Astrocyte (in vitro differentiated cells and primary cell): ENCODE data around the gene RAD51B. TPM values are rescaled to one million over a fixed set of nuclear protein-coding genes. Genes with fewer than 3 reads are reported as not detected.

Source experiments
- DNase-seq: peaks from one replicate; pipeline ENCODE4 v3.0.0-alpha.2; 2010; ENCODE audit warnings: low read depth
- FAIRE-seq: peaks from 2 replicates; lab custom pipeline; 2011; peaks lifted over from hg19 to GRCh38; lab: Jason Lieb, UNC
- H2AFZ ChIP-seq: 2 replicates; pipeline ENCODE4 v1.6.0; 2012; ENCODE audit warnings: low read depth, low read length, inconsistent platforms
- H3K27ac ChIP-seq: 2 replicates; pipeline ENCODE4 v1.5.1; 2011; ENCODE audit warnings: low read depth, low read length, inconsistent platforms
- H3K27me3 ChIP-seq: 2 replicates; pipeline ENCODE4 v1.6.0; 2011; ENCODE audit warnings: low read length, inconsistent platforms; ENCODE audit not compliant: insufficient read depth
- H3K36me3 ChIP-seq: 2 replicates; pipeline ENCODE4 v1.5.1; 2011; ENCODE audit warnings: low read length, inconsistent platforms; ENCODE audit not compliant: insufficient read depth
- H3K4me1 ChIP-seq: 2 replicates; pipeline ENCODE4 v1.5.1; 2011; ENCODE audit warnings: low read length, inconsistent platforms; ENCODE audit not compliant: insufficient read depth
- H3K4me2 ChIP-seq: 2 replicates; pipeline ENCODE4 v1.6.0; 2012; ENCODE audit warnings: low read length, inconsistent platforms
- H3K4me3 ChIP-seq: 2 replicates; pipeline ENCODE4 v1.5.1; 2011; ENCODE audit warnings: low read depth, mild to moderate bottlenecking, low read length, inconsistent platforms; ENCODE audit not compliant: insufficient read depth
- H3K79me2 ChIP-seq: 2 replicates; pipeline ENCODE4 v1.6.0; 2012; ENCODE audit warnings: mild to moderate bottlenecking, low read length, inconsistent platforms; ENCODE audit not compliant: insufficient read depth
- H3K9ac ChIP-seq: 2 replicates; pipeline ENCODE4 v1.6.0; 2012; ENCODE audit warnings: mild to moderate bottlenecking, low read length, inconsistent platforms
- H3K9me3 ChIP-seq: 2 replicates; pipeline ENCODE4 v1.5.1; 2012; ENCODE audit warnings: low read depth, mild to moderate bottlenecking, low read length, inconsistent platforms; ENCODE audit not compliant: insufficient read depth
- H4K20me1 ChIP-seq: 2 replicates; pipeline ENCODE4 v1.6.0; 2012; ENCODE audit warnings: low read length, inconsistent platforms; ENCODE audit not compliant: insufficient read depth
- H3K27ac Mint-ChIP-seq: one replicate; pipeline ENCODE4 v1.8.0; 2021; ENCODE audit warnings: mild to moderate bottlenecking, mixed read lengths; ENCODE audit not compliant: unreplicated experiment
- H3K27me3 Mint-ChIP-seq: one replicate; pipeline ENCODE4 v1.8.0; 2021; ENCODE audit warnings: low read depth, mixed read lengths; ENCODE audit not compliant: unreplicated experiment
- H3K36me3 Mint-ChIP-seq: one replicate; pipeline ENCODE4 v1.8.0; 2021; ENCODE audit warnings: low read depth, mixed read lengths; ENCODE audit not compliant: unreplicated experiment
- H3K4me1 Mint-ChIP-seq: one replicate; pipeline ENCODE4 v1.8.0; 2021; ENCODE audit warnings: low read depth, mixed read lengths; ENCODE audit not compliant: unreplicated experiment
- H3K4me3 Mint-ChIP-seq: one replicate; pipeline ENCODE4 v1.8.0; 2021; ENCODE audit warnings: mild to moderate bottlenecking, moderate library complexity, mixed read lengths; ENCODE audit not compliant: unreplicated experiment
- H3K9me3 Mint-ChIP-seq: one replicate; pipeline ENCODE4 v1.8.0; 2021; ENCODE audit warnings: mild to moderate bottlenecking, mixed read lengths; ENCODE audit not compliant: unreplicated experiment
- EZH2 ChIP-seq: IDR thresholded peaks from 2 replicates; pipeline ENCODE4 v1.6.1; 2012; ENCODE audit warnings: mild to moderate bottlenecking, low read length, inconsistent platforms; ENCODE audit not compliant: insufficient read depth
- total RNA-seq: library from RNA; stranded (reverse); gene quantifications from 2 replicates; pipeline ENCODE4 v1.2.1, GENCODE V29; 2021
- TF ChIP-seq, protein P1 (sequence below): IDR thresholded peaks from 2 replicates; pipeline ENCODE4 v1.5.1; 2011; ENCODE audit warnings: low read depth, mild to moderate bottlenecking, inconsistent platforms, low read length, moderate library complexity; ENCODE audit not compliant: insufficient read depth

Gene RAD51B
- total RNA-seq, 1 donor from 2014 or later = 10.8 TPM

DNA sequence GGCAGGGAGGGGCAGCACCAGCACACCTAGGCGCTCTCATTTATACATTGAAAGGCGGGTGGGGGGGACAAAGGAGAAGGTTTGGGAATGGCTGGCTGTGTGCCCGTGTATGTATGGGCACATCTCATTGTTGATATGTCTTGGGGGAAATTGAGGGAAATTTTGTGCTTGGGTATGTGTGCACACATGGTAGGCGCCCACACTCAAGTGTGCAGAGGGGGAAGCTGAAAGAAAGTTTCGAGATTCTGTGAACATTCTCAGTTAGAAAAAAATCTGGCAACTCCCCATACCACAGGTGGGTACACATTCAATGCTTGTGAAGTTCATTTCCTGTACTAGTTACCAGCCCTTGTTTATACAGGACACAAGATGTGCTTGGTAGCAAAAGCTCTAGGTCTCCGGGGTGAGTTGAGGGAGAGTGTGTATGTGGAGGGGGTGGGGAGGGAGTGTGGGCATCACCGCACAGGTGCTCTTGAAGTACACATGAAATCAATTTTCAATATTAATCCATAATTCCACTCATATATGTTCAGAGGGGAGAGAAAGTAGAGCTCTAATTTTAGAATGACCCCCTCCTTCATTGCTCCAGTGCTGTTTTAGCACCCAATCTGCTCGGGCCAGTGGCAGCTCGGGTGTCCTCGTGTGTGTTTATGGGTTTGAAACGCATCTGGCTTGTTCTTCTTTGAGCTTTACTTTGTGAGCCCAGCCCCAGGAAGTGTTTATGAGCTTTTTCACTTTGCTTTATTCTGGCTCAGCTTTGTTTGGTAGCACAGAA, 687.3 kb downstream of the RAD51B start:
- H2AFZ ChIP-seq = peak overlapping the region; percentile 85

DNA sequence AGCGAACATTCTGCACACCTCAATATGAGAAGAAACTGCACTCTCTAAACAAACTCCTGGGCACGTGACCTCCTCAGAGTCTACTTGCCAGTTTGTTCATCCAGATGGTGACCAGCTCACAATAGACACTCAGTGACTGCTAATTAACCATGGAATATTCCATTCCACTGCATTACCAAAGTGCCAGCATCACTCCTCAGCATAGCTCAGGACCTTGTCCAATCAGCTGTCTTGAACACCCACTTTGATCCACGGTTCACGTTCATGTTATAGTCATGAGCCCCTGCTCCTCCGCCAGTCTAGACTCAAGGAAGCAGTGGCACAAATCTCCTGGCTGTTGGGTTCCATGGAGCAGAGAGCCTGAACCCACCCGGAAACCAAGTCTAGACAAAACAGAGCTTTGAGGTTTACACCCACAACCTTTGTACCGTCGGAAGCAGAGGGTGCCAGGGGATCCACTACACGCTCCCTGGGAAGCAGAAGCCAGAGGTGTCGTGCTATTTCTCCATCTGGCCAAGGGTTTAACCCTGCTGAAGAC, 688.0 kb downstream of the RAD51B start:
- peaks cover 2% of the 10 kb centered on the region for H3K9me3 Mint-ChIP-seq
- no peak for FAIRE-seq
- no peak overlapping the region for H2AFZ ChIP-seq

More for the DNA sequence above, 687.3 kb downstream of the RAD51B start:
- Mint-ChIP-seq H3K36me3 (peaks cover 3% of the 10 kb centered on the region), H3K27ac (peak overlapping the region; percentile 83), H3K27me3 (peaks cover 3% of the 10 kb centered on the region), H3K9me3 (peaks cover 2% of the 10 kb centered on the region), H3K4me1 (peaks cover 30% of the 10 kb centered on the region), H3K4me3 (no peak overlapping the region)
- peaks cover 21% of the 10 kb centered on the region for H3K4me1 ChIP-seq
- TF ChIP-seq, protein P1, sequence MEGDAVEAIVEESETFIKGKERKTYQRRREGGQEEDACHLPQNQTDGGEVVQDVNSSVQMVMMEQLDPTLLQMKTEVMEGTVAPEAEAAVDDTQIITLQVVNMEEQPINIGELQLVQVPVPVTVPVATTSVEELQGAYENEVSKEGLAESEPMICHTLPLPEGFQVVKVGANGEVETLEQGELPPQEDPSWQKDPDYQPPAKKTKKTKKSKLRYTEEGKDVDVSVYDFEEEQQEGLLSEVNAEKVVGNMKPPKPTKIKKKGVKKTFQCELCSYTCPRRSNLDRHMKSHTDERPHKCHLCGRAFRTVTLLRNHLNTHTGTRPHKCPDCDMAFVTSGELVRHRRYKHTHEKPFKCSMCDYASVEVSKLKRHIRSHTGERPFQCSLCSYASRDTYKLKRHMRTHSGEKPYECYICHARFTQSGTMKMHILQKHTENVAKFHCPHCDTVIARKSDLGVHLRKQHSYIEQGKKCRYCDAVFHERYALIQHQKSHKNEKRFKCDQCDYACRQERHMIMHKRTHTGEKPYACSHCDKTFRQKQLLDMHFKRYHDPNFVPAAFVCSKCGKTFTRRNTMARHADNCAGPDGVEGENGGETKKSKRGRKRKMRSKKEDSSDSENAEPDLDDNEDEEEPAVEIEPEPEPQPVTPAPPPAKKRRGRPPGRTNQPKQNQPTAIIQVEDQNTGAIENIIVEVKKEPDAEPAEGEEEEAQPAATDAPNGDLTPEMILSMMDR = no peak
- TF ChIP-seq EZH2 = no peak
- H3K9me3 ChIP-seq = no peaks in the 10 kb centered on the region
- FAIRE-seq (no peak), DNase-seq (no peak)
- H3K27me3 ChIP-seq = no peaks in the 10 kb centered on the region
- peak overlapping the region; percentile 50 for H3K4me2 ChIP-seq
- peak overlapping the region; percentile 68 for H3K9ac ChIP-seq
- H3K4me3 ChIP-seq = no peak overlapping the region
- no peaks in the 10 kb centered on the region for H3K79me2 ChIP-seq
- peak overlapping the region; percentile 83 for H3K27ac ChIP-seq
- no peaks in the 10 kb centered on the region for H4K20me1 ChIP-seq
- no peaks in the 10 kb centered on the region for H3K36me3 ChIP-seq

More for the DNA sequence above, 688.0 kb downstream of the RAD51B start:
- peaks cover 3% of the 10 kb centered on the region for H3K36me3 Mint-ChIP-seq
- H3K4me1 ChIP-seq = peaks cover 21% of the 10 kb centered on the region
- H3K9me3 ChIP-seq = no peaks in the 10 kb centered on the region
- H3K36me3 ChIP-seq = no peaks in the 10 kb centered on the region
- H3K4me2 ChIP-seq = no peak overlapping the region
- peaks cover 30% of the 10 kb centered on the region for H3K4me1 Mint-ChIP-seq
- H3K79me2 ChIP-seq = no peaks in the 10 kb centered on the region
- no peak for DNase-seq
- no peak overlapping the region for H3K27ac ChIP-seq
- H3K9ac ChIP-seq = no peak overlapping the region
- H4K20me1 ChIP-seq = no peaks in the 10 kb centered on the region
- H3K27me3 ChIP-seq = no peaks in the 10 kb centered on the region
- peak overlapping the region; percentile 80 for H3K27ac Mint-ChIP-seq
- no peak overlapping the region for H3K4me3 ChIP-seq
- peaks cover 3% of the 10 kb centered on the region for H3K27me3 Mint-ChIP-seq
- TF ChIP-seq, protein P1 = no peak
- TF ChIP-seq EZH2 = no peak
- H3K4me3 Mint-ChIP-seq = no peak overlapping the region
